Central memory CD8-positive, alpha-beta T cell (primary cell): ENCODE results near the gene RPL10.

Source experiments
- ATAC-seq: fragments of 150-1000 bp; cut with Tn5 transposase; replicated peaks from 2 replicates; pipeline ENCODE4 v1.10.0; 2022; ENCODE audit warnings: mild to moderate bottlenecking, moderate FRiP score, moderate number of reproducible peaks; ENCODE audit not compliant: poor library complexity, severe bottlenecking; ENCODE audit errors: extremely low read depth
- DNase-seq, 2 donors: peaks; one replicate each; pipeline ENCODE4 v3.0.0; 2021; ENCODE audit warnings: low spot score in 2 of 2
- H3K27ac Mint-ChIP-seq: one replicate; pipeline ENCODE4 v1.8.0; 2022; ENCODE audit warnings: low read depth, mild to moderate bottlenecking, moderate library complexity, mixed read lengths
- H3K27me3 Mint-ChIP-seq: one replicate; pipeline ENCODE4 v1.8.0; 2022; ENCODE audit warnings: mixed read lengths
- H3K36me3 Mint-ChIP-seq: one replicate; pipeline ENCODE4 v1.8.0; 2022; ENCODE audit warnings: mild to moderate bottlenecking, moderate library complexity, mixed read lengths; ENCODE audit not compliant: insufficient read depth
- H3K4me1 Mint-ChIP-seq: one replicate; pipeline ENCODE4 v1.8.0; 2022; ENCODE audit warnings: mixed read lengths
- H3K4me3 Mint-ChIP-seq: one replicate; pipeline ENCODE4 v1.8.0; 2022; ENCODE audit warnings: mild to moderate bottlenecking, moderate library complexity, mixed read lengths
- H3K9me3 Mint-ChIP-seq: one replicate; pipeline ENCODE4 v1.8.0; 2022; ENCODE audit warnings: mixed read lengths

The RPL10 gene

GRCh38 chrX:154397888-154398667, at the start of gene RPL10:
RPL10 (plus strand) TSS chrX:154398377; CDS start chrX:154398520, 143 bp downstream.
- Mint-ChIP-seq H3K36me3 (peaks cover 42% of the 10 kb centered on the region), H3K27ac (peak within 1 kb of the TSS; percentile 99), H3K27me3 (no peaks in the 10 kb centered on the region), H3K4me3 (peak within 1 kb of the TSS; percentile 98), H3K4me1 (peaks cover 18% of the 10 kb centered on the region), H3K9me3 (no peaks in the 10 kb centered on the region)
- peak; percentile 74 to 89 for DNase-seq
- ATAC-seq: peak; percentile 83

GRCh38 chrX:154348646-154349358, 49.4 kb upstream of the RPL10 start:
- peak overlapping the region; percentile 99 for H3K27ac Mint-ChIP-seq

GRCh38 chrX:154349359-154349935, 48.7 kb upstream of the RPL10 start:
- Mint-ChIP-seq H3K4me1 (peaks cover 25% of the 10 kb centered on the region), H3K36me3 (peaks cover 68% of the 10 kb centered on the region), H3K27ac (peak overlapping the region; percentile 61), H3K4me3 (peak overlapping the region; percentile 20), H3K9me3 (no peaks in the 10 kb centered on the region), H3K27me3 (no peaks in the 10 kb centered on the region)
- DNase-seq (peak in 1 of 2 donors; percentile 9), ATAC-seq (no peak)

More at GRCh38 chrX:154348646-154349358, 49.4 kb upstream of the RPL10 start:
- no peaks in the 10 kb centered on the region for H3K27me3 Mint-ChIP-seq
- ATAC-seq (no peak), DNase-seq (peak in 1 of 2 donors; percentile 10)
- H3K4me1 Mint-ChIP-seq: peaks cover 25% of the 10 kb centered on the region
- peak overlapping the region; percentile 20 for H3K4me3 Mint-ChIP-seq
- H3K36me3 Mint-ChIP-seq: peaks cover 61% of the 10 kb centered on the region
- no peaks in the 10 kb centered on the region for H3K9me3 Mint-ChIP-seq

GRCh38 chrX:154349979-154350378, 48.2 kb upstream of the RPL10 start:
- no peak for DNase-seq
- peak overlapping the region; percentile 20 for H3K4me3 Mint-ChIP-seq
- H3K4me1 Mint-ChIP-seq: peaks cover 25% of the 10 kb centered on the region
- no peaks in the 10 kb centered on the region for H3K9me3 Mint-ChIP-seq
- H3K27me3 Mint-ChIP-seq: no peaks in the 10 kb centered on the region
- peak overlapping the region; percentile 88 for H3K27ac Mint-ChIP-seq
- ATAC-seq: no peak
- peaks cover 71% of the 10 kb centered on the region for H3K36me3 Mint-ChIP-seq

- Mint-ChIP-seq H3K27ac (peak overlapping the region; percentile 88), H3K4me3 (peak overlapping the region; percentile 65), H3K36me3 (peaks cover 75% of the 10 kb centered on the region), H3K4me1 (peaks cover 25% of the 10 kb centered on the region), H3K9me3 (no peaks in the 10 kb centered on the region), H3K27me3 (no peaks in the 10 kb centered on the region)
- no peak for DNase-seq
- no peak for ATAC-seq
These were observed 47.6 kb upstream of the RPL10 start for GRCh38 chrX:154350429-154351182.

GRCh38 chrX:154351183-154352011, 46.8 kb upstream of the RPL10 start:
- peaks cover 81% of the 10 kb centered on the region for H3K36me3 Mint-ChIP-seq
- ATAC-seq: peak; percentile 36
- peak overlapping the region; percentile 65 for H3K4me3 Mint-ChIP-seq
- H3K4me1 Mint-ChIP-seq: peaks cover 30% of the 10 kb centered on the region
- peak overlapping the region; percentile 88 for H3K27ac Mint-ChIP-seq
- DNase-seq: peak in 1 of 2 donors; percentile 51
- H3K9me3 Mint-ChIP-seq: no peaks in the 10 kb centered on the region
- no peaks in the 10 kb centered on the region for H3K27me3 Mint-ChIP-seq

GRCh38 chrX:154352012-154352401, 46.2 kb upstream of the RPL10 start:
- DNase-seq (peak in 1 of 2 donors; percentile 9), ATAC-seq (no peak)
- H3K4me3 Mint-ChIP-seq: peak overlapping the region; percentile 65
- peaks cover 83% of the 10 kb centered on the region for H3K36me3 Mint-ChIP-seq
- H3K27me3 Mint-ChIP-seq: no peaks in the 10 kb centered on the region
- H3K9me3 Mint-ChIP-seq: no peaks in the 10 kb centered on the region
- H3K27ac Mint-ChIP-seq: peak overlapping the region; percentile 88
- H3K4me1 Mint-ChIP-seq: peaks cover 29% of the 10 kb centered on the region

GRCh38 chrX:154352466-154352865, 45.7 kb upstream of the RPL10 start:
- H3K36me3 Mint-ChIP-seq: peaks cover 81% of the 10 kb centered on the region
- peaks cover 24% of the 10 kb centered on the region for H3K4me1 Mint-ChIP-seq
- peak overlapping the region; percentile 88 for H3K27ac Mint-ChIP-seq
- H3K9me3 Mint-ChIP-seq: no peaks in the 10 kb centered on the region
- peak overlapping the region; percentile 65 for H3K4me3 Mint-ChIP-seq
- ATAC-seq (no peak), DNase-seq (no peak)
- no peaks in the 10 kb centered on the region for H3K27me3 Mint-ChIP-seq

- no peak for ATAC-seq
- peaks cover 19% of the 10 kb centered on the region for H3K4me1 Mint-ChIP-seq
- peak overlapping the region; percentile 27 for H3K4me3 Mint-ChIP-seq
- no peaks in the 10 kb centered on the region for H3K9me3 Mint-ChIP-seq
- H3K27me3 Mint-ChIP-seq: no peaks in the 10 kb centered on the region
- H3K36me3 Mint-ChIP-seq: peaks cover 83% of the 10 kb centered on the region
- H3K27ac Mint-ChIP-seq: peak overlapping the region; percentile 32
- DNase-seq: peak in 1 of 2 donors; percentile 8
These were observed 44.9 kb upstream of the RPL10 start for GRCh38 chrX:154353172-154353843.

- Mint-ChIP-seq H3K36me3 (peaks cover 83% of the 10 kb centered on the region), H3K4me3 (peak overlapping the region; percentile 27), H3K27me3 (no peaks in the 10 kb centered on the region), H3K9me3 (no peaks in the 10 kb centered on the region), H3K27ac (peak overlapping the region; percentile 74), H3K4me1 (peaks cover 21% of the 10 kb centered on the region)
- ATAC-seq (no peak), DNase-seq (peak in 1 of 2 donors; percentile 8)
These were observed 44.2 kb upstream of the RPL10 start for GRCh38 chrX:154354013-154354412.

GRCh38 chrX:154354516-154354915, 43.7 kb upstream of the RPL10 start:
- no peak for ATAC-seq
- Mint-ChIP-seq H3K9me3 (no peaks in the 10 kb centered on the region), H3K27ac (peak overlapping the region; percentile 74), H3K4me3 (no peak overlapping the region), H3K4me1 (peaks cover 18% of the 10 kb centered on the region), H3K36me3 (peaks cover 83% of the 10 kb centered on the region), H3K27me3 (no peaks in the 10 kb centered on the region)
- DNase-seq: peak in 1 of 2 donors; percentile 7
